PC-9 (cell line): Measurements from ENCODE around the gene NCK1. TPM values are rescaled to one million over a fixed set of nuclear protein-coding genes. Genes with fewer than 3 reads are reported as not detected.

ENCODE experiments used
- BruUV-seq: library from RNA; stranded (reverse); fragments of 400-500 nt; replicated peaks from 2 replicates; lab custom pipeline; 2021; lab: Mats Ljungman, UMichigan
- CTCF ChIA-PET: fragments of 300-600 bp; sonication (Branson Sonifier 250); formaldehyde crosslinking; loops from one replicate; lab custom pipeline; 2022; ENCODE audit warnings: antibody characterized with exemption; lab: Charles Lee
- POLR2A ChIA-PET: fragments of 300-600 bp; sonication (Branson Sonifier 250); formaldehyde crosslinking; loops from one replicate; lab custom pipeline; 2022; ENCODE audit warnings: antibody characterized with exemption; ENCODE audit not compliant: unreplicated experiment; lab: Charles Lee
- DNase-seq, 2 experiments: peaks; one replicate each; pipeline versions ENCODE4 v3.0.0 to v3.0.0-alpha.2; 2015 to 2022; ENCODE audit warnings: mixed read lengths in 1 of 2
- H2AFZ ChIP-seq: fragments of 200-600 bp; sonication (generic); 2 replicates; pipeline ENCODE4 v1.8.1; 2017; ENCODE audit warnings: antibody characterized with exemption
- H3F3A ChIP-seq: fragments of 200-600 bp; sonication (generic); 2 replicates; pipeline ENCODE4 v1.8.1; 2017; ENCODE audit warnings: antibody characterized with exemption, mild to moderate bottlenecking, low read depth; ENCODE audit not compliant: insufficient read depth
- H3K27ac ChIP-seq: fragments of 200-600 bp; sonication (generic); 2 replicates; pipeline ENCODE4 v1.6.1; 2016; ENCODE audit warnings: mixed run types
- H3K27me3 ChIP-seq: fragments of 200-600 bp; sonication (generic); 2 replicates; pipeline ENCODE4 v1.6.1; 2016; ENCODE audit warnings: low read depth, mixed run types; ENCODE audit not compliant: insufficient read depth
- H3K36me3 ChIP-seq: fragments of 200-600 bp; sonication (generic); 2 replicates; pipeline ENCODE4 v1.6.1; 2016; ENCODE audit warnings: low read depth, mixed run types
- H3K4me1 ChIP-seq: fragments of 200-600 bp; sonication (generic); replicated peaks from 2 replicates; pipeline ENCODE4 v1.6.1; 2016; ENCODE audit warnings: mixed run types; ENCODE audit not compliant: insufficient read depth
- H3K4me2 ChIP-seq: fragments of 200-600 bp; sonication (generic); 2 replicates; pipeline ENCODE4 v1.6.1; 2017; ENCODE audit warnings: mixed run types
- H3K4me3 ChIP-seq: fragments of 200-600 bp; sonication (generic); 2 replicates; pipeline ENCODE4 v1.6.1; 2016; ENCODE audit warnings: mixed run types
- H3K79me2 ChIP-seq: fragments of 200-600 bp; sonication (generic); 2 replicates; pipeline ENCODE4 v1.6.1; 2017; ENCODE audit warnings: low read depth, mixed run types
- H3K9me2 ChIP-seq: fragments of 200-600 bp; sonication (generic); 2 replicates; pipeline ENCODE4 v1.8.1; 2017; ENCODE audit warnings: mild to moderate bottlenecking; ENCODE audit not compliant: insufficient read depth
- H3K9me3 ChIP-seq: fragments of 200-600 bp; sonication (generic); 2 replicates; pipeline ENCODE4 v1.8.1; 2016; ENCODE audit warnings: low read depth; ENCODE audit not compliant: insufficient read depth
- H4K20me1 ChIP-seq: fragments of 200-600 bp; sonication (generic); 2 replicates; pipeline ENCODE4 v1.8.1; 2017; ENCODE audit not compliant: insufficient read depth
- CTCF ChIP-seq: fragments of 200-600 bp; sonication (generic); conservative IDR thresholded peaks from 2 replicates; pipeline ENCODE4 v1.6.1; 2017; ENCODE audit warnings: mixed run types, antibody characterized with exemption, mild to moderate bottlenecking, moderate library complexity
- EZH2 ChIP-seq: fragments of 200-600 bp; sonication (generic); IDR thresholded peaks from 2 replicates; pipeline ENCODE4 v1.8.0; 2017; ENCODE audit warnings: antibody characterized with exemption, low read depth
- intact Hi-C: fragments of 100-400 bp; cut with micrococcal nuclease; formaldehyde crosslinking; loops from one replicate; pipeline ENCODE4 v1.10.0; 2022; ENCODE audit not compliant: unreplicated experiment
- total RNA-seq: library from RNA; stranded (reverse); gene quantifications from 2 replicates; pipeline ENCODE4 v1.2.3, GENCODE V29; 2021

Gene NCK1
- total RNA-seq, 1 experiment from 2014 or later: 42.7 TPM

- Histone ChIP-seq H3K4me1 (no peaks in the 10 kb centered on the region), H3K36me3 (peaks cover 11% of the 10 kb centered on the region; the same call in 1 of the 2 replicates), H3K9me3 (peaks cover 6% of the 10 kb centered on the region; the same call in 1 of the 2 replicates), H3F3A (no peaks in the 10 kb centered on the region; the same call in 1 of the 2 replicates), H4K20me1 (peaks cover 5% of the 10 kb centered on the region; the same call in 1 of the 2 replicates), H3K27me3 (no peaks in the 10 kb centered on the region), H3K9me2 (no peaks in the 10 kb centered on the region), H3K4me3 (no peak overlapping the region), H3K27ac (no peak overlapping the region), H3K4me2 (no peak overlapping the region), H3K79me2 (peaks cover 86% of the 10 kb centered on the region), H2AFZ (no peak overlapping the region)
- no peak for TF ChIP-seq CTCF
- TF ChIP-seq EZH2: no peak
- BruUV-seq: no TSS peak
- no peak for DNase-seq
- intact Hi-C loops: no loop called here
- ChIA-PET POLR2A (no interaction called here), CTCF (no interaction called here)
Observed at GRCh38 chr3:136909187-136909586, 47.2 kb downstream of the NCK1 start.

GRCh38 chr3:136910697-136911096 lies 48.7 kb downstream of the NCK1 start:
- H3K9me2 ChIP-seq: no peaks in the 10 kb centered on the region
- no peaks in the 10 kb centered on the region; the same call in 1 of the 2 replicates for H3F3A ChIP-seq
- intact Hi-C loops: no loop called here
- H3K79me2 ChIP-seq: peaks cover 86% of the 10 kb centered on the region
- TF ChIP-seq EZH2: no peak
- TF ChIP-seq CTCF: no peak
- no peak for DNase-seq
- H3K36me3 ChIP-seq: peaks cover 8% of the 10 kb centered on the region; the same call in 1 of the 2 replicates
- no peaks in the 10 kb centered on the region for H3K27me3 ChIP-seq
- H3K4me2 ChIP-seq: no peak overlapping the region
- H3K27ac ChIP-seq: no peak overlapping the region
- CTCF ChIA-PET: no interaction called here
- no peaks in the 10 kb centered on the region for H3K9me3 ChIP-seq
- no peaks in the 10 kb centered on the region for H3K4me1 ChIP-seq
- no peak overlapping the region for H2AFZ ChIP-seq
- H4K20me1 ChIP-seq: peaks cover 5% of the 10 kb centered on the region; the same call in 1 of the 2 replicates
- H3K4me3 ChIP-seq: no peak overlapping the region
- POLR2A ChIA-PET: interaction anchor here (0.6 kb wide), 1 partner anchor 42 kb away, joined by 5 read pairs; no protein-coding TSS in a partner anchor
- no TSS peak for BruUV-seq

- Histone ChIP-seq H3K79me2 (peaks cover 84% of the 10 kb centered on the region), H4K20me1 (0 out of 2 replicates have a peak, but pooled peaks cover 2% of the 10 kb centered on the region), H3K36me3 (peaks cover 8% of the 10 kb centered on the region; the same call in 1 of the 2 replicates), H3K27me3 (no peaks in the 10 kb centered on the region), H3K4me1 (no peaks in the 10 kb centered on the region), H3K9me3 (no peaks in the 10 kb centered on the region), H3K4me2 (no peak overlapping the region), H3K27ac (no peak overlapping the region), H2AFZ (no peak overlapping the region), H3K9me2 (no peaks in the 10 kb centered on the region), H3F3A (peaks cover 4% of the 10 kb centered on the region; the same call in 1 of the 2 replicates), H3K4me3 (no peak overlapping the region)
- BruUV-seq: no TSS peak
- ChIA-PET POLR2A (no interaction called here), CTCF (no interaction called here)
- no peak for DNase-seq
- TF ChIP-seq CTCF (no peak), EZH2 (no peak)
- intact Hi-C loops: no loop called here
Observed at GRCh38 chr3:136913168-136913567, 51.2 kb downstream of the NCK1 start.
